SK-N-SH (cell line): ENCODE measurements around the gene ZFTA. TPM values are rescaled to one million over a fixed set of nuclear protein-coding genes. Genes with fewer than 3 reads are reported as not detected.

Source experiments
- CTCF ChIA-PET: fragments of 300-600, 350-600 bp; formaldehyde crosslinking; extraction: SDS; loops from one replicate; lab custom pipeline; 2021; lab: Yijun Ruan, JAX
- POLR2A ChIA-PET: fragments of 350-600 bp; sonication (Branson Sonifier 250); formaldehyde crosslinking; extraction: SDS; loops from one replicate; lab custom pipeline; 2020; ENCODE audit warnings: antibody characterized with exemption, inconsistent platforms; lab: Yijun Ruan, JAX
- DNase-seq: peaks from one replicate; pipeline ENCODE4 v3.0.0; 2012
- H2AFZ ChIP-seq: fragments of 200-600 bp; sonication (generic); 2 replicates; pipeline ENCODE4 v1.8.1; 2016; ENCODE audit warnings: antibody characterized with exemption, mild to moderate bottlenecking, low read depth
- H3F3A ChIP-seq: fragments of 200-600 bp; sonication (generic); replicated peaks from 2 replicates; pipeline ENCODE3; 2016; ENCODE audit warnings: antibody characterized with exemption, mild to moderate bottlenecking; ENCODE audit not compliant: insufficient read depth
- H3K27ac ChIP-seq, 2 experiments: fragments of 200-500 bp in 1 of 2; fragments of 200-600 bp in 1 of 2; sonication (Bioruptor generic) in 1 of 2; sonication (generic), shearing (Covaris generic) in 1 of 2; 2 replicates each; pipeline versions ENCODE4 v1.5.1 to v1.6.1; 2014 to 2016; ENCODE audit warnings: low read depth in 2 of 2, inconsistent platforms in 1 of 2, low read length in 1 of 2, mild to moderate bottlenecking in 1 of 2, mixed read lengths in 1 of 2
- H3K27me3 ChIP-seq: fragments of 200-600 bp; sonication (generic), shearing (Covaris generic); 2 replicates; pipeline ENCODE4 v1.6.1; 2016; ENCODE audit warnings: mixed run types; ENCODE audit not compliant: insufficient read depth
- H3K36me3 ChIP-seq, 2 experiments: fragments of 200-500 bp in 1 of 2; fragments of 200-600 bp in 1 of 2; sonication (Bioruptor generic) in 1 of 2; sonication (generic) in 1 of 2; replicated peaks in 1 of 2; 2 replicates each; pipeline versions ENCODE3 to v1.5.1; 2014 to 2016; ENCODE audit warnings: low read length in 1 of 2, mild to moderate bottlenecking in 1 of 2; ENCODE audit not compliant: insufficient read depth in 2 of 2, control insufficient read depth in 1 of 2
- H3K4me1 ChIP-seq, 2 experiments: fragments of 200-500 bp in 1 of 2; fragments of 200-600 bp in 1 of 2; sonication (Bioruptor generic) in 1 of 2; sonication (generic), shearing (Covaris generic) in 1 of 2; 2 replicates each; pipeline versions ENCODE4 v1.5.1 to v1.6.1; 2014 to 2016; ENCODE audit warnings: low read depth in 1 of 2, low read length in 1 of 2, mixed run types in 1 of 2; ENCODE audit not compliant: insufficient read depth in 2 of 2, control insufficient read depth in 1 of 2
- H3K4me2 ChIP-seq: fragments of 200-600 bp; sonication (generic), shearing (Covaris generic); 2 replicates; pipeline ENCODE4 v1.6.1; 2017; ENCODE audit warnings: mixed run types
- H3K4me3 ChIP-seq, 2 experiments: fragments of 200-500 bp in 1 of 2; fragments of 200-600 bp in 1 of 2; sonication (Bioruptor generic) in 1 of 2; sonication (generic), shearing (Covaris generic) in 1 of 2; 2 replicates each; pipeline versions ENCODE4 v1.5.1 to v1.8.1; 2014 to 2016; ENCODE audit warnings: low read depth in 2 of 2, inconsistent platforms in 1 of 2, low read length in 1 of 2, mild to moderate bottlenecking in 1 of 2, mixed read lengths in 1 of 2, moderate library complexity in 1 of 2
- H3K79me2 ChIP-seq: fragments of 200-600 bp; sonication (generic); 2 replicates; pipeline ENCODE4 v1.8.1; 2017; ENCODE audit warnings: mild to moderate bottlenecking; ENCODE audit not compliant: insufficient read depth
- H3K9ac ChIP-seq: fragments of 200-600 bp; sonication (generic); 2 replicates; pipeline ENCODE4 v1.6.1; 2017; ENCODE audit warnings: mixed run types
- H3K9me2 ChIP-seq: fragments of 200-600 bp; sonication (generic); 2 replicates; pipeline ENCODE4 v1.6.1; 2017; ENCODE audit warnings: mixed run types
- H3K9me3 ChIP-seq: fragments of 200-600 bp; sonication (generic); 2 replicates; pipeline ENCODE4 v1.6.1; 2017; ENCODE audit warnings: mixed run types, mild to moderate bottlenecking, moderate library complexity
- H4K20me1 ChIP-seq: fragments of 200-600 bp; sonication (generic); 2 replicates; pipeline ENCODE4 v1.6.1; 2017; ENCODE audit warnings: mild to moderate bottlenecking, mixed run types; ENCODE audit not compliant: insufficient read depth
- CHD2 ChIP-seq: fragments of 150-350 bp; IDR thresholded peaks from 2 replicates; pipeline ENCODE4 v1.6.1; 2018; ENCODE audit warnings: low read length; ENCODE audit not compliant: partially characterized antibody
- ELF1 ChIP-seq: IDR thresholded peaks from 2 replicates; pipeline ENCODE4 v1.4.0; 2012
- EZH2phosphoT487 ChIP-seq: fragments of 200-600 bp; sonication (generic); IDR thresholded peaks from 2 replicates; pipeline ENCODE4 v1.6.1; 2017; ENCODE audit warnings: low read depth, mixed run types, mild to moderate bottlenecking, antibody characterized with exemption, moderate library complexity, borderline replicate concordance
- FOXM1 ChIP-seq: IDR thresholded peaks from 2 replicates; pipeline ENCODE4 v1.4.0; 2012; ENCODE audit warnings: low read depth, mild to moderate bottlenecking
- GATA2 ChIP-seq: sonication (generic); formaldehyde crosslinking; IDR thresholded peaks from 2 replicates; pipeline ENCODE4 v1.5.0; 2020; ENCODE audit warnings: mild to moderate bottlenecking, missing genetic modification reagents
- MEF2A ChIP-seq: IDR thresholded peaks from 2 replicates; pipeline ENCODE4 v1.4.0; 2012; ENCODE audit warnings: low read depth, borderline replicate concordance
- MXI1 ChIP-seq: IDR thresholded peaks from 2 replicates; pipeline ENCODE4 v1.6.1; 2012; ENCODE audit warnings: mild to moderate bottlenecking, low read depth, low read length, improper control_type of control experiment
- NFIC ChIP-seq: IDR thresholded peaks from 2 replicates; pipeline ENCODE4 v1.4.0; 2012; ENCODE audit warnings: borderline replicate concordance
- RCOR1 ChIP-seq: fragments of 150-350 bp; IDR thresholded peaks from 2 replicates; pipeline ENCODE4 v1.6.1; 2017; ENCODE audit warnings: antibody characterized with exemption, low read length
- RXRA ChIP-seq: IDR thresholded peaks from 2 replicates; pipeline ENCODE4 v1.4.0; 2012; ENCODE audit warnings: low read depth, mild to moderate bottlenecking, borderline replicate concordance
- SMC3 ChIP-seq: IDR thresholded peaks from 2 replicates; pipeline ENCODE4 v1.6.1; 2012; ENCODE audit warnings: low read depth, low read length, improper control_type of control experiment
- TEAD4 ChIP-seq: IDR thresholded peaks from 2 replicates; pipeline ENCODE4 v1.4.0; 2012; ENCODE audit warnings: mild to moderate bottlenecking, borderline replicate concordance; ENCODE audit not compliant: insufficient read depth
- YY1 ChIP-seq: IDR thresholded peaks from 2 replicates; pipeline ENCODE4 v1.4.0; 2012; ENCODE audit warnings: low read depth, mild to moderate bottlenecking
- WGBS: methylation state at CpG from one replicate; pipeline ENCODE4 v1.1.6; 2017; ENCODE audit warnings: low lambda C conversion rate; 5-methylcytosine and 5-hydroxymethylcytosine counted together
- polyA plus RNA-seq, 3 experiments: library from polyadenylated mRNA; depleted of rRNA; stranded (reverse); fragments of >200 nt; gene quantifications; 2 replicates each; pipeline ENCODE4 v1.2.3, GENCODE V29; 2012
- TF ChIP-seq, protein P1 (sequence below): IDR thresholded peaks from 2 replicates; pipeline ENCODE4 v1.6.1; 2012; ENCODE audit warnings: mild to moderate bottlenecking, low read depth, low read length, moderate library complexity
- TF ChIP-seq, protein P2 (sequence below): fragments of 150-350 bp; IDR thresholded peaks from 2 replicates; pipeline ENCODE4 v1.6.1; 2016; ENCODE audit warnings: mild to moderate bottlenecking, low read depth, low read length

The ZFTA gene
- polyA plus RNA-seq, 1 of the 3 experiments (the other 2 are of a cell fraction) = 8.7 TPM

DNA sequence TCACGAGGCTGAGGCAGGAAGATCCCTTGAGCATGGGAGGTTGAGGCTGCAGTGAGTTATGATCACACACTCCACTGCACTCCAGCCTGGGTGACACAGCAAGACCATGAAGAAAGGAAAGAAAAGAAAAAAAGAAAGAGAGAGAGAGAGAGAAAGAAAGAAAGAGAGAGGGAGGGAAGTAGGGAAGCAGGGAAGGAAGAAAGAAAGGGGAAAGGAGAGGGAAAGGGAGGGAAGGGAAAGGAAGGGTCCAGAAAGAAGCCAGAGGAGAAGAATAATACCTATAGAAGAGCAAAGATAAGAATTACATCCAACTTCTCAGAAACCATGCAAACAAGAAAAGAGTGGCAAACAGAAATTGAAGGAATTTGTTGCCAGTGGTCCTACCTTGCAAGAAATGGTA is 17.2 kb upstream of the ZFTA start:
- no peak for TF ChIP-seq RXRA
- no peak for TF ChIP-seq MEF2A
- no peak for TF ChIP-seq CHD2
- TF ChIP-seq RCOR1 = no peak
- no peak for TF ChIP-seq NFIC
- TF ChIP-seq EZH2phosphoT487 = no peak
- TF ChIP-seq SMC3 = no peak
- WGBS = 76% methylated on average over 1 of the region's 1 CpG
- Histone ChIP-seq H3K9me2 (no peaks in the 10 kb centered on the region), H3K4me2 (no peak overlapping the region), H3K9me3 (no peaks in the 10 kb centered on the region), H3K4me3 (no peak overlapping the region), H3K36me3 (no peaks in the 10 kb centered on the region), H3K79me2 (no peaks in the 10 kb centered on the region), H2AFZ (no peak overlapping the region), H3K27ac (no peak overlapping the region), H3F3A (peaks cover 4% of the 10 kb centered on the region), H4K20me1 (no peaks in the 10 kb centered on the region), H3K9ac (no peak overlapping the region), H3K4me1 (no peaks in the 10 kb centered on the region; a peak in 1 of 4 replicates), H3K27me3 (no peaks in the 10 kb centered on the region)
- ChIA-PET POLR2A (interaction anchor here (0.6 kb wide), 1 partner anchor 269 kb away, joined by 4 read pairs; no protein-coding TSS in a partner anchor), CTCF (interaction anchor here (0.6 kb wide), 1 partner anchor 23 kb away, joined by 3 read pairs; no protein-coding TSS in a partner anchor)
- no peak for DNase-seq

DNA sequence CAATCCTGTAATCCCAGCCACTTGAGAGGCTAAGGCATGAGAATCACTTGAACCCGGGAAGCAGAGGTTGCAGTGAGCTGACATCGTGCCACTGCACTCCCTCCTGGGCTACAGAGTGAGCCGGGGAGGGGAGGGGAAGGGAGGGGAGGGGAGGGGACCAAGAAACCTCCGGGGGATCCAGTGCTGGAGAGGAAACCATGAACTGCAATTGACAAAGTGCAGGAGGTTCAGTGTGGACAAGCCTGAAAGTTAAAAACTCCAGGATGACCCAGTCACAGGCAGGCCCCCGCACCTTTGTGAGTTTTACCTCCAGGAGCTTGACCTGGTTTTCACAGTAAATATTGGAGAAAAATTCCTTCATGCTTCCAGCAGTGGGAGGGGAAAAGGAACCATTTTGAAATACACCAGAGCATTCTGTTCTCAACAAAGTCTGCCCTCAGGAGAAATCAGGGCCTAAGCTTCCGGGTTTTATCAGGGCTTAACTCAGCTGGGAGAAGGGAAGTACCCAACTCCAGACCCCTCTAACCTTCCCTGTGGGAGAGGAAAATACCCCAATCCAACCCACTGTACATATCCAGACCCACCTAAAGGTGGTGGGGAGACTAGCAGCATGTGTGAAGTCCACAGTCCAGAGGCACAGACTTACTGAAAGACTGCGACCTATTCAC is 15.5 kb upstream of the ZFTA start:
- Histone ChIP-seq H3K9me2 (no peaks in the 10 kb centered on the region), H3K27me3 (no peaks in the 10 kb centered on the region), H3K9me3 (no peaks in the 10 kb centered on the region), H3K4me2 (no peak overlapping the region), H4K20me1 (no peaks in the 10 kb centered on the region), H3K79me2 (no peaks in the 10 kb centered on the region), H3K4me1 (peaks cover 0 to 4% of the 10 kb centered on the region in 2 experiments; a peak in 2 of 4 replicates), H3K36me3 (no peaks in the 10 kb centered on the region), H2AFZ (no peak overlapping the region), H3K9ac (no peak overlapping the region), H3F3A (peaks cover 4% of the 10 kb centered on the region), H3K4me3 (no peak overlapping the region), H3K27ac (no peak overlapping the region)
- DNase-seq = peak; percentile 39
- no peak for TF ChIP-seq GATA2 (CRISPR knock-in tag)
- TF ChIP-seq MXI1 = no peak
- no peak for TF ChIP-seq FOXM1
- no peak for TF ChIP-seq MEF2A
- 70% methylated on average over 7 of the region's 7 CpGs for WGBS
- ChIA-PET POLR2A (interaction anchor here (1.2 kb wide), 1 partner anchor 19 kb away, joined by 3 read pairs; no protein-coding TSS in a partner anchor), CTCF (interaction anchor here (0.5 to 3.6 kb wide), 2 partner anchors 15 to 66 kb away, joined by 3 to 14 read pairs; partner anchors contain the start of gene ZFTA)

DNA sequence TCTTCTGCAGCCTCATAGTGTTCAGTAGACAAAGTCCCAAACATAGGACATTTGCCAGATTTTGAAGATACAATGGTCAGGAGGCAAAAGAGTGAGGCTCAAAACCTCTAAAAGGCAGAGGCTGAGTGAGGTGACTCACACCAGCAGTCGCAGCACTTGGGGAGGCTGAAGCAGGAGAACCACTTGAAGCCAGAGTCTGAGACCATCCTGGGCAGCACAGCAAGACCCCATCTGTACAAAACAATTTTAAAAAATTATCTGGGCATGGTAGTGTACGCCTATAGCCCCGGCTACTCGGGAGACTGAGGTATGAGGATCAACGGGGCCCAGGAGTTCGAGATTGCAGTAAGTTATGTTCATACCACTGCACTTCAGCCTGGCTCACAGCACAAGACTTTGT is 14.2 kb upstream of the ZFTA start:
- Histone ChIP-seq H3K27ac (no peak overlapping the region), H2AFZ (no peak overlapping the region), H3K9me3 (no peaks in the 10 kb centered on the region), H3K4me2 (no peak overlapping the region), H3K27me3 (no peaks in the 10 kb centered on the region), H3K79me2 (no peaks in the 10 kb centered on the region), H4K20me1 (no peaks in the 10 kb centered on the region), H3K9me2 (no peaks in the 10 kb centered on the region), H3K9ac (no peak overlapping the region), H3K36me3 (no peaks in the 10 kb centered on the region), H3F3A (peaks cover 4% of the 10 kb centered on the region), H3K4me3 (no peak overlapping the region), H3K4me1 (peaks cover 0 to 13% of the 10 kb centered on the region in 2 experiments; a peak in 2 of 4 replicates)
- TF ChIP-seq, protein P1, sequence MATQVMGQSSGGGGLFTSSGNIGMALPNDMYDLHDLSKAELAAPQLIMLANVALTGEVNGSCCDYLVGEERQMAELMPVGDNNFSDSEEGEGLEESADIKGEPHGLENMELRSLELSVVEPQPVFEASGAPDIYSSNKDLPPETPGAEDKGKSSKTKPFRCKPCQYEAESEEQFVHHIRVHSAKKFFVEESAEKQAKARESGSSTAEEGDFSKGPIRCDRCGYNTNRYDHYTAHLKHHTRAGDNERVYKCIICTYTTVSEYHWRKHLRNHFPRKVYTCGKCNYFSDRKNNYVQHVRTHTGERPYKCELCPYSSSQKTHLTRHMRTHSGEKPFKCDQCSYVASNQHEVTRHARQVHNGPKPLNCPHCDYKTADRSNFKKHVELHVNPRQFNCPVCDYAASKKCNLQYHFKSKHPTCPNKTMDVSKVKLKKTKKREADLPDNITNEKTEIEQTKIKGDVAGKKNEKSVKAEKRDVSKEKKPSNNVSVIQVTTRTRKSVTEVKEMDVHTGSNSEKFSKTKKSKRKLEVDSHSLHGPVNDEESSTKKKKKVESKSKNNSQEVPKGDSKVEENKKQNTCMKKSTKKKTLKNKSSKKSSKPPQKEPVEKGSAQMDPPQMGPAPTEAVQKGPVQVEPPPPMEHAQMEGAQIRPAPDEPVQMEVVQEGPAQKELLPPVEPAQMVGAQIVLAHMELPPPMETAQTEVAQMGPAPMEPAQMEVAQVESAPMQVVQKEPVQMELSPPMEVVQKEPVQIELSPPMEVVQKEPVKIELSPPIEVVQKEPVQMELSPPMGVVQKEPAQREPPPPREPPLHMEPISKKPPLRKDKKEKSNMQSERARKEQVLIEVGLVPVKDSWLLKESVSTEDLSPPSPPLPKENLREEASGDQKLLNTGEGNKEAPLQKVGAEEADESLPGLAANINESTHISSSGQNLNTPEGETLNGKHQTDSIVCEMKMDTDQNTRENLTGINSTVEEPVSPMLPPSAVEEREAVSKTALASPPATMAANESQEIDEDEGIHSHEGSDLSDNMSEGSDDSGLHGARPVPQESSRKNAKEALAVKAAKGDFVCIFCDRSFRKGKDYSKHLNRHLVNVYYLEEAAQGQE = no peak
- TF ChIP-seq ELF1 (no peak), CHD2 (no peak), TEAD4 (no peak), YY1 (no peak)
- TF ChIP-seq, protein P2, sequence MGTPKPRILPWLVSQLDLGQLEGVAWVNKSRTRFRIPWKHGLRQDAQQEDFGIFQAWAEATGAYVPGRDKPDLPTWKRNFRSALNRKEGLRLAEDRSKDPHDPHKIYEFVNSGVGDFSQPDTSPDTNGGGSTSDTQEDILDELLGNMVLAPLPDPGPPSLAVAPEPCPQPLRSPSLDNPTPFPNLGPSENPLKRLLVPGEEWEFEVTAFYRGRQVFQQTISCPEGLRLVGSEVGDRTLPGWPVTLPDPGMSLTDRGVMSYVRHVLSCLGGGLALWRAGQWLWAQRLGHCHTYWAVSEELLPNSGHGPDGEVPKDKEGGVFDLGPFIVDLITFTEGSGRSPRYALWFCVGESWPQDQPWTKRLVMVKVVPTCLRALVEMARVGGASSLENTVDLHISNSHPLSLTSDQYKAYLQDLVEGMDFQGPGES = no peak
- WGBS = 92% methylated on average over 6 of the region's 6 CpGs
- ChIA-PET POLR2A (interaction anchor here (0.6 kb wide), 1 partner anchor 1190 kb away, joined by 4 read pairs; no protein-coding TSS in a partner anchor), CTCF (interaction anchor here (3.6 kb wide), 1 partner anchor 14 kb away, joined by 14 read pairs; the partner anchor contains the start of gene ZFTA)
- no peak for DNase-seq
